ENCODE results near the gene ADCY5.

The ADCY5 gene

GRCh38 chr3:123388042-123388441, 60.8 kb downstream of the ADCY5 start:
- no peak overlapping the region for H3K4me3 ChIP-seq (ENCODE audit: low read depth, low read length)
- no peak for TF ChIP-seq CTCF (IDR thresholded peaks at IDR 0.05; ENCODE audit: borderline replicate concordance, insufficient read depth, low read depth, low read length)

DNA sequence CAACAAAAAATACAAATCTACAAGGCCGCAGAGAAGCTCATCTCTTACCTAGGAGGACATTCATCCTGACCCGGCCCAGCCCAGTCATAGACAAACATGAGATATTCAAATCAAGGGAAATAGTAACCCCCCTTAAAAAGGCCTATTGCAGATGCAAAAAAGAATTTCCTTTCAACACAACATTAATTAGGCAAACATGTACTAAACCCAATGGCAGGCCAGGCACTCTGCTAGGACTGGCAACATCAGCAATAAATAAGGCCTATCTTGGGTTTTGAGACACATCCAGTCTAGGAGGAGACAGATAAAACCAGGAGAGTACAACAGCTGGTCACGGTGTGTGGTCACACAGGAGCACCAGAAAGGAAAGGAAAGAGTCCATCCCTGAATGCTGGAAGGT, 61.4 kb downstream of the ADCY5 start:
- TF ChIP-seq CTCF (IDR thresholded peaks at IDR 0.05; ENCODE audit: borderline replicate concordance, insufficient read depth, low read depth, low read length) = no peak
- H3K4me3 ChIP-seq (ENCODE audit: low read depth, low read length) = no peak overlapping the region

DNA sequence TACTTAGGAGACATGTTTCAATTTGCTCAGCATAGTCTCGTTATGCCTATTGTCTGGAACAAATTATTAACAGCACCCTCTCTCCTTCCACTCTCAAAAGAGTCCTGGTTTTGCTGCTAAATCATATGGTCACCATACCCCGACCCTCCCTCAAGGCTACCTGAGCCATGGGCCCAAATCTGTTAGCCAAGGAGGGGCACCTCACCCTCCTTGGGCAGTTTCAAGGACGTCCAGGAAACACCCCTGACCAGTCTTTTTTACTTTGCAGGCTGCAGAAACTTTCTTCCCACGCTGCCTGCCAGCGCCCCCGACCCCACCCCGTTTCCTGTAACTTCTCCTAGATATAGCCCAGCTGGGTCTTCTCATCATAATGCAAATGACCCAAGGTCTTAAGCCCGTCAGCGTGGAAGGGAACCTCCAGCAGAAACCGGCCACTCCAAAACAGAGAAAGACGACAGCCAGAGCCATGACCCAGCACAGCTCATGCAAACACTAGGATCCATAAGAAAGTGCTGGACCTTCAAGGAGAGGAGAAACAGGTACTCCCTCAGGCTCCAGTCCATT, 62.3 kb downstream of the ADCY5 start:
- no peak overlapping the region for H3K4me3 ChIP-seq (ENCODE audit: low read depth, low read length)
- no peak for TF ChIP-seq CTCF (IDR thresholded peaks at IDR 0.05; ENCODE audit: borderline replicate concordance, insufficient read depth, low read depth, low read length)

GRCh38 chr3:123385981-123386380, 62.9 kb downstream of the ADCY5 start:
- no peak for TF ChIP-seq CTCF (IDR thresholded peaks at IDR 0.05; ENCODE audit: borderline replicate concordance, insufficient read depth, low read depth, low read length)
- H3K4me3 ChIP-seq (ENCODE audit: low read depth, low read length) = no peak overlapping the region

- no peak overlapping the region for H3K4me3 ChIP-seq (ENCODE audit: low read depth, low read length)
- no peak for TF ChIP-seq CTCF (IDR thresholded peaks at IDR 0.05; ENCODE audit: borderline replicate concordance, insufficient read depth, low read depth, low read length)
These were observed 63.4 kb downstream of the ADCY5 start for GRCh38 chr3:123385499-123385898.

DNA sequence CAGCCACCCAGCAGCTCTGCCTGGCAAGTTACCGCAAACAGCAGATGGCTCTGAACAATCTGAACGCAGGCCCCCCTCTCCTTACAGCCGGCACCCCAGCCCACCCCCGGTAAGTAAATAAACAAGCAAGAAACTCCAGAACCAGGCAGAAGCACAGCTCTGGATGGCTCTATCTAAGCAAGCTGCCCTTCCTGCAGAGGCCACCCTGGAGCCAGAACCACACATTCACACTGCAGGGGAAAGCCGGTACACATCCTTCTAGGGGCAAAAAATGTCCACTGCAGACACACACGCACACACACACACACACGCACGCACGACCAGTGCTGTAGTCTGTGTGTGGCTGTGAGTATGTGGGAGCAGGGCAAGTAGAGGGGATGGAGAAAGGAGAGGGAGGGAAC, 63.9 kb downstream of the ADCY5 start:
- TF ChIP-seq CTCF (IDR thresholded peaks at IDR 0.05; ENCODE audit: borderline replicate concordance, insufficient read depth, low read depth, low read length) = no peak
- H3K4me3 ChIP-seq (ENCODE audit: low read depth, low read length) = no peak overlapping the region

GRCh38 chr3:123384256-123384655, 64.6 kb downstream of the ADCY5 start:
- TF ChIP-seq CTCF (IDR thresholded peaks at IDR 0.05; ENCODE audit: borderline replicate concordance, insufficient read depth, low read depth, low read length) = no peak
- no peak overlapping the region for H3K4me3 ChIP-seq (ENCODE audit: low read depth, low read length)
